GM12873 (cell line): Measurements from ENCODE around the gene IQGAP2.

ENCODE experiments used
- TF ChIP-seq, protein P1 (sequence below): IDR thresholded peaks from 2 replicates; pipeline ENCODE4 v1.5.1; 2012; ENCODE audit warnings: low read depth, mild to moderate bottlenecking, moderate library complexity, low read length, control low read depth; ENCODE audit not compliant: insufficient read depth; ENCODE audit errors: missing control alignments

IQGAP2 gene

DNA sequence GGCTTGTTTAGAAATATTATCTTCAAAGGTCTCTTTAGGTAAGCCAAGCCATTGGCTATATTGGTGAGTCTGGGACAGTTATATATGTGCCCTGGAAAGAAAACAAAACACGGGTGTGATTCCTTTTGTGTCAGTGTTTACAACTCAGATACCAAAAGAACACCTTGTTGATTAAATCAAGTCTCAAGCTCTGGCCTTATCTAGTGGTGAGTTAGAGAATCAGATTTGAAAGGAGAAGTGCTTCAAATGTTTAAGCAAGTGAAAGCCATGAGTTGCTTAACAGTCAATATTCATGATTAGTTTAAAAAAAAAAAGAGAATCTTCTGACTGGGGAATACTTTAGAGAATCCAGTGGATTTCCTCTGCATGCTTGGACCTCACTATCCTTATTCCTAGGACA is 68.3 kb downstream of the IQGAP2 start:
- TF ChIP-seq, protein P1, sequence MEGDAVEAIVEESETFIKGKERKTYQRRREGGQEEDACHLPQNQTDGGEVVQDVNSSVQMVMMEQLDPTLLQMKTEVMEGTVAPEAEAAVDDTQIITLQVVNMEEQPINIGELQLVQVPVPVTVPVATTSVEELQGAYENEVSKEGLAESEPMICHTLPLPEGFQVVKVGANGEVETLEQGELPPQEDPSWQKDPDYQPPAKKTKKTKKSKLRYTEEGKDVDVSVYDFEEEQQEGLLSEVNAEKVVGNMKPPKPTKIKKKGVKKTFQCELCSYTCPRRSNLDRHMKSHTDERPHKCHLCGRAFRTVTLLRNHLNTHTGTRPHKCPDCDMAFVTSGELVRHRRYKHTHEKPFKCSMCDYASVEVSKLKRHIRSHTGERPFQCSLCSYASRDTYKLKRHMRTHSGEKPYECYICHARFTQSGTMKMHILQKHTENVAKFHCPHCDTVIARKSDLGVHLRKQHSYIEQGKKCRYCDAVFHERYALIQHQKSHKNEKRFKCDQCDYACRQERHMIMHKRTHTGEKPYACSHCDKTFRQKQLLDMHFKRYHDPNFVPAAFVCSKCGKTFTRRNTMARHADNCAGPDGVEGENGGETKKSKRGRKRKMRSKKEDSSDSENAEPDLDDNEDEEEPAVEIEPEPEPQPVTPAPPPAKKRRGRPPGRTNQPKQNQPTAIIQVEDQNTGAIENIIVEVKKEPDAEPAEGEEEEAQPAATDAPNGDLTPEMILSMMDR: no peak

DNA sequence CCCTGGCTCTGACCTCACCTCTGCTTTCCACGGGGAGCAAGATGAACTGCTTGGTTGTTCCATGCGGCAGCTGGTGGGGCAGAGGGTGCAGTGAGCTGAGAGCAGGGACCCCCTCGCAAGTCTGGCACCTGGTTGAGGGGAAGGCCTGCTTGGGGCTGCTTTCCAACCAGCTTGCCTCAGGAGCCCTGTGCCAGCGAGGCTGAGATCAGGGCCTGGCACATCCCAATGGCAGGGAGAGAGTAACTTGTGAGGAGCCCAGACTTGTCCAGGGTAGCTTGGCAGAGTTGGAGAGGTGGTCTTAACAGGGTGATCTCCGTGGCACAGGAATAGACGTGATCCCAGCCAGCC is 68.9 kb downstream of the IQGAP2 start:
- TF ChIP-seq, protein P1: no peak

DNA sequence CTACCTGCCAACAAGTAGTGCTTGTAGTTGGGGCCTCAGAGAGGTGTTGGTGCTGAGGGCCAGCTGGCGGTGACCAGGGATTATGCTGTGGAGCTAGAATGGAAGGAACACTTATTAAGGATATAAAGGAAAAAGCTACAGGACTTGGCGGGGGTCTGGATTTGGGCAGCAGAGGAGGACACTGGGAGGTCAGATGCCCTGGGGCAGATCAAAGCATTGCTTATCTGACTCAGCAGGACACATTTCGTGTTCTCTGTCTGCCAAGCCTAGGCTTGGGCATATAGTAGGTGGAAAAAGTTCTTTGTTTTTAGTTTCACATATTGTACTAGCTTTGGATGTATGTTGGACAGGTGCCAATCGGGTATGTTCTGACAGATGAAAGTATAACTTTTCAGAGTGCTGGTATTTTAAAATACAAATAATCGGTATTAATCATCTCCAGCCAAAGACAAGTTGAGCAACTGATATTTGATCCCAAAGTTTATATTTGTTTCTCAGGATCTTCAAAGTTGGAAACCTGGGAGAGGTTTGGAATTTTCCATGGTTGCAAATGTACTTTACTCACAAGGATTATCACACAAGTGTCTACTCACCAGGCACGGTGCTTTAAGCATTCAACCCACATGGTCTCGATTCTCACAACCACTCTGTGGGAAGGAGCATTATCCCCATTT is 69.4 kb downstream of the IQGAP2 start:
- TF ChIP-seq, protein P1: no peak

DNA sequence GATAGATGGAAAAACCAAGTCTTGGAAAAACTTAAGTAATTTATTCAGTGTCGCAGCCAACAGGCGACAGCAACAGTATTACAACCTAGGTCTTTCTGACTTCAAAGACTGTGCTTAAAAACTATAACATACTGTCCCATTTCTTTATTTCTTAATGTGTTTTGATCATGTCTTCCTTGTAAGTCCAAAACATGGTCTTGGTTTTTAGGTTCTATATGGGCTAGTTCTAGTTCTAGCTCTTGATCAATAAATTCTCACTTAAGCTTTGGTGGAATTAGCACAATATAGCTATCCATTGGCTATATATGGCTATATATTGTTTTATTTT is 69.9 kb downstream of the IQGAP2 start:
- TF ChIP-seq, protein P1: no peak

DNA sequence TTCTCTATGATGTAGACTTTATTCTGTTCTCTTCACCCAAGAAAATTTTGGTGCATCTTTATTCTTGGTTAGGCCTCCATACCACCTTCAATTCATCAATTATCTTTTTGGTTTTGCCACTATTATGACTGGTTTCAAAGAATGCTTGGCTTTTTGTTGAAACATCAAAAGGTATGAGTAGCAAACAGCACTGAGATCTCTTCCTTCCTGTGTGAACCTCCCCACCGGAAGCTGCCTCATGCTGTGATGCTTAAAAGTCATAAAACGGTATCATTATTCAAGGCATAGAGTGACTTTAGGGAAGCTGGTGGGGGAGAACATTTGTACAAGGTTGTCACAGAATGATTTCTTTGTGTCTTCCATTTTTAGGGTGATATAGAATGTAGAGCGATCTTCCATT is 70.6 kb downstream of the IQGAP2 start:
- TF ChIP-seq, protein P1: no peak

DNA sequence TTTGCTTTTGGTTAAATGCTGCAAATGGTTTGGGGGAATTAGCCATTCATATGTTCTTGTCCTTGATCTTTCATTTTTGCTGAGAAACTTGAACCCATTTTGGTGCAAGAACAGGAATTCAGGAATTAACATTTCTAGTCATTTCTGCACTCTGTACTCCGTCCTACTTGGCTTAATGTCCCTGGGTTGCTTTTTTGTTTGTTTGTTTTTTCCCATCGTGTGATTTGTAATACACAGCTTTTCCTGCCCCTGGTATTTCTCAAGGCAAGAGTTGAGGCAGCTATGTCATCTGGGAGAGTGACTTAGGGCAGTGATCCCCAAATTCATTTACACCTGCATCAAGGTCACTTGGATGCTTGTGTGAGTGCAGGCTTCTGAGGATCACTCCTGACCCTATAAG is 71.3 kb downstream of the IQGAP2 start:
- TF ChIP-seq, protein P1: no peak

DNA sequence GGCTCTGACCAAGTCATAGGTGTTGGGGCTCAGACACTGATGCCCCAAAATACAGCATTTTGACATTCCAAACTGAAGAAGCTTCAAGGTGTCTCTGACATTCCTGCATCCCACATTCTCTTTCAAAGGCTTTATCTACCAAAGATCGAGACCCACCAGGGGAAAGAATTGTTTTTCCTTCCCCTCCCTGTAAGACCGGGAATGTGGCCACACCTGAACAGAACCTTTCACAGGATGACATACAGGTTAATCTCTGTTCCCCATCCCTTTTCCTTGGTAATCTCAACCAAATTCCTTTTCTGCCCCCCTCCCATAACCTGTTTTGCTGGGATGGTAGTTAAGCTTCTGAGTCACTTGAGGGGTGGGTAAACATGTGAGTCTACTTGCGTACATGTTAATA is 72.3 kb downstream of the IQGAP2 start:
- TF ChIP-seq, protein P1: no peak

DNA sequence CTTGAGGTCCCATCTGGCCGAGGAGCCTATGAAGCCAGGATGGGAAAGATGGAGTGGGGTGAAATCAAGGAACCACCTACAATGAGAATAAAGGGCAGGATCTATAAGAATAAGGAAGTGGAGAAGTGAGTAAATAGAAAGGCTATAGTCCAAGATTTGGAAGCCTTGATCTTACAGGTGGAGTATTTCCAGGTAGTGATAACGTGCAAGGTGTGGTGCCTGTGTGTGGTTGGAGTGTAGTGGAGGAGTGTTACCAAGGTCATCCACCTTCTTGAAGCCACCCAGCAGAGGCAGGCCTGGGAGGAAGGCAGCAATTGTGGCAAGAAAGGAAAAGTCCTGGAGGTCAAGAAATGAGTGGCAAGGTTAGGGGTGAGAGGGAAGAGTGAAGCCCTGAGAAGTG is 72.9 kb downstream of the IQGAP2 start:
- TF ChIP-seq, protein P1: no peak
